Endodermal cell (in vitro differentiated cells): Measurements from ENCODE around the gene PFAS. TPM values are rescaled to one million over a fixed set of nuclear protein-coding genes. Genes with fewer than 3 reads are reported as not detected.
A peak's percentile ranks its signal among the peaks of the same experiment; 100 is the strongest.

ENCODE experiments used
- DNase-seq: peaks from one replicate; pipeline ENCODE4 v3.0.0-alpha.2; 2017
- H3K27ac ChIP-seq: 2 replicates; pipeline ENCODE4 v1.5.1; 2013; ENCODE audit warnings: mild to moderate bottlenecking, low read depth, low read length, moderate library complexity
- H3K27me3 ChIP-seq: 2 replicates; pipeline ENCODE4 v1.6.1; 2013; ENCODE audit warnings: mild to moderate bottlenecking, low read length, moderate library complexity; ENCODE audit not compliant: insufficient read depth, control insufficient read depth, poor library complexity, severe bottlenecking
- H3K36me3 ChIP-seq: 2 replicates; pipeline ENCODE4 v1.7.0; 2013; ENCODE audit warnings: mild to moderate bottlenecking, low read length, moderate library complexity; ENCODE audit not compliant: control insufficient read depth, insufficient read depth
- H3K4me1 ChIP-seq: one replicate; pipeline ENCODE4 v1.7.0; 2013; ENCODE audit warnings: low read length; ENCODE audit not compliant: control insufficient read depth, insufficient read depth
- H3K4me3 ChIP-seq: 2 replicates; pipeline ENCODE4 v1.5.1; 2013; ENCODE audit warnings: mild to moderate bottlenecking, low read length, moderate library complexity
- H3K9ac ChIP-seq: 2 replicates; pipeline ENCODE4 v1.6.1; 2013; ENCODE audit warnings: mild to moderate bottlenecking, low read length, moderate library complexity; ENCODE audit not compliant: poor library complexity, severe bottlenecking; ENCODE audit errors: extremely low read depth
- H3K9me3 ChIP-seq: 2 replicates; pipeline ENCODE4 v1.6.1; 2013; ENCODE audit warnings: mild to moderate bottlenecking, low read length, moderate library complexity; ENCODE audit not compliant: control insufficient read depth
- H3K27ac Mint-ChIP-seq: 2 replicates; pipeline ENCODE4 v1.8.0; 2020; ENCODE audit warnings: mixed read lengths
- H3K27me3 Mint-ChIP-seq: 2 replicates; pipeline ENCODE4 v1.8.0; 2021; ENCODE audit warnings: mild to moderate bottlenecking, mixed read lengths; ENCODE audit not compliant: insufficient read depth
- H3K36me3 Mint-ChIP-seq: 2 replicates; pipeline ENCODE4 v1.8.0; 2020; ENCODE audit warnings: low read depth, mixed read lengths
- H3K4me1 Mint-ChIP-seq: 2 replicates; pipeline ENCODE4 v1.8.0; 2020; ENCODE audit warnings: mixed read lengths
- H3K4me3 Mint-ChIP-seq: 2 replicates; pipeline ENCODE4 v1.8.0; 2020; ENCODE audit warnings: mild to moderate bottlenecking, moderate library complexity, mixed read lengths
- H3K9me3 Mint-ChIP-seq: 2 replicates; pipeline ENCODE4 v1.8.0; 2020; ENCODE audit warnings: mild to moderate bottlenecking, mixed read lengths
- CTCF ChIP-seq: fragments of 200-600 bp; sonication (generic); conservative IDR thresholded peaks from 2 replicates; pipeline ENCODE4 v1.5.0; 2021; ENCODE audit warnings: antibody characterized with exemption, mild to moderate bottlenecking
- WGBS, 2 experiments: methylation state at CpG; one replicate each; pipeline versions ENCODE4 v1.1.5 to v1.1.7; 2013; ENCODE audit warnings: missing lambda C conversion rate in 2 of 2, mixed read lengths in 1 of 2; ENCODE audit not compliant: insufficient coverage in 1 of 2, insufficient read length in 1 of 2; 5-methylcytosine and 5-hydroxymethylcytosine counted together
- total RNA-seq, 2 donors: library from RNA; stranded (reverse); fragmentation: NEBNext Ultra II Directional in 1 of 2; extraction: Animal tissue kit (Norgen Biotek cat#: 25700) in 1 of 2; gene quantifications; 2 replicates in 1 of 2; 3 replicates in 1 of 2; pipeline ENCODE4 v1.2.1, GENCODE V29; 2021

The PFAS gene
- total RNA-seq, 2 donors from 2014 or later: 119 to 158 TPM

- no peak overlapping the region for H3K27ac ChIP-seq
- no peaks in the 10 kb centered on the region for H3K9me3 ChIP-seq
- Mint-ChIP-seq H3K27ac (no peak overlapping the region), H3K9me3 (no peaks in the 10 kb centered on the region), H3K4me3 (peak overlapping the region; percentile 77), H3K4me1 (peaks cover 14% of the 10 kb centered on the region), H3K36me3 (peaks cover 5% of the 10 kb centered on the region), H3K27me3 (peaks cover 8% of the 10 kb centered on the region)
- H3K4me1 ChIP-seq: peaks cover 9% of the 10 kb centered on the region
- TF ChIP-seq CTCF: no peak
- H3K4me3 ChIP-seq: peak overlapping the region; percentile 87
- H3K9ac ChIP-seq: peak overlapping the region; percentile 34
- no peak for DNase-seq
- H3K36me3 ChIP-seq: no peaks in the 10 kb centered on the region
- H3K27me3 ChIP-seq: no peaks in the 10 kb centered on the region
- 90 to 96% methylated on average over 5 to 9 of the region's 9 CpGs for WGBS, 2 experiments
These were observed 45.3 kb downstream of the PFAS start for GRCh38 chr17:8294361-8294760.

- Histone ChIP-seq H3K9ac (peak overlapping the region; percentile 34), H3K36me3 (no peaks in the 10 kb centered on the region), H3K27me3 (no peaks in the 10 kb centered on the region), H3K4me3 (peak overlapping the region; percentile 87), H3K9me3 (no peaks in the 10 kb centered on the region), H3K27ac (peak overlapping the region; percentile 29), H3K4me1 (peaks cover 6% of the 10 kb centered on the region)
- H3K27ac Mint-ChIP-seq: peak overlapping the region; percentile 89
- peaks cover 14% of the 10 kb centered on the region for H3K4me1 Mint-ChIP-seq
- no peak for TF ChIP-seq CTCF
- H3K27me3 Mint-ChIP-seq: peaks cover 8% of the 10 kb centered on the region
- WGBS, 2 experiments: 29 to 35% methylated on average over 14 to 15 of the region's 15 CpGs
- peak overlapping the region; percentile 77 for H3K4me3 Mint-ChIP-seq
- H3K36me3 Mint-ChIP-seq: peaks cover 5% of the 10 kb centered on the region
- H3K9me3 Mint-ChIP-seq: no peaks in the 10 kb centered on the region
- no peak for DNase-seq
These were observed 45.8 kb downstream of the PFAS start for GRCh38 chr17:8294814-8295316.

GRCh38 chr17:8300226-8300625 lies 51.1 kb downstream of the PFAS start:
- no peaks in the 10 kb centered on the region for H3K9me3 ChIP-seq
- Mint-ChIP-seq H3K36me3 (no peaks in the 10 kb centered on the region), H3K4me3 (no peak overlapping the region), H3K9me3 (no peaks in the 10 kb centered on the region), H3K4me1 (no peaks in the 10 kb centered on the region), H3K27me3 (peaks cover 8% of the 10 kb centered on the region), H3K27ac (no peak overlapping the region)
- DNase-seq: no peak
- 78 to 100% methylated on average over 1 to 3 of the region's 3 CpGs for WGBS, 2 experiments
- no peaks in the 10 kb centered on the region for H3K4me1 ChIP-seq
- H3K36me3 ChIP-seq: no peaks in the 10 kb centered on the region
- no peak overlapping the region for H3K27ac ChIP-seq
- H3K4me3 ChIP-seq: no peak overlapping the region
- no peak overlapping the region for H3K9ac ChIP-seq
- no peaks in the 10 kb centered on the region for H3K27me3 ChIP-seq
- TF ChIP-seq CTCF: no peak
